GM21515 (cell line): ENCODE results near the gene ADGRL4.
A peak's percentile ranks its signal among the peaks of the same experiment; 100 is the strongest.
"Not testable (repeated sequence)": the region's sequence is repeated elsewhere in the genome, so short reads cannot be mapped to it uniquely, and the experiment has no call there.

ENCODE experiments used
- ATAC-seq: cut with Tn5 transposase; IDR thresholded peaks from one replicate; pipeline ENCODE4 v1.9.1; 2021; ENCODE audit not compliant: unreplicated experiment

Gene ADGRL4

DNA sequence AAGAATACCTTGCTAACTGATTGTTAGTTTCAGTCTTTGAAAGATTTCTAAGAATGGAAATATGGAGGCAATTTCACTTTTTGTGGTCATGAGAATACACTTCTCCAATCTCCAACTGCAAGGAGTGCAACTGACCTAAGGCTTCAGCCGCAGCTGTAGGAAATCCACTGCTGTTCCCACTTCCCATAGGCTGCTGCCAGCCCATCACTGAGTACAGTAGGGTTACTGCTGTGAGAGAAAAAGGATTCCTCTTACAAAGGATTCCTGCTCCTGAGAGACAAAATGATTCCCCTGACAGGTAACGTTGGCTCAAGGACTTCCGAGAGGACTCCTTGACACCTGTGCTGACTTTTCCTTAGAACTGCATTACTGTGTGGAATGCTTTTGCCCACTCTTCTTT, 87.4 kb downstream of the ADGRL4 start:
- ATAC-seq, result no peak

DNA sequence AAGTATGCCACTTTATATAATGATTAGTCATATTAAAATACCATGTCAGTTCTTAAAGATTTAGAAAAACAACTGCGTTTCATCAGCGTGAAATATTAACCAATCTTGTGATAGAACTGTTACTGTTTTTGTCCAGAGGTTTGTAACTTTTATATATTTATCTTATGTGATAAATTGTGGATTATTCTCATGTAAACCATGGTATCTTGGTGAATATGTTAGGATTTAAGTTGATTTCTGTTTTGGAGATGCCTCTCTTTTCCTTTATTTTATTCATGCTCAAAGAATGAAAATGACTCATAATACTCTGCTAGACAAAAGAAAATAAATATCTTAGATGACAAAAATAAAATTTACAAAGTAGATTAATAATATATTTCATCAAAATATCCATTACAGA, 88.4 kb downstream of the ADGRL4 start:
- no peak for ATAC-seq

DNA sequence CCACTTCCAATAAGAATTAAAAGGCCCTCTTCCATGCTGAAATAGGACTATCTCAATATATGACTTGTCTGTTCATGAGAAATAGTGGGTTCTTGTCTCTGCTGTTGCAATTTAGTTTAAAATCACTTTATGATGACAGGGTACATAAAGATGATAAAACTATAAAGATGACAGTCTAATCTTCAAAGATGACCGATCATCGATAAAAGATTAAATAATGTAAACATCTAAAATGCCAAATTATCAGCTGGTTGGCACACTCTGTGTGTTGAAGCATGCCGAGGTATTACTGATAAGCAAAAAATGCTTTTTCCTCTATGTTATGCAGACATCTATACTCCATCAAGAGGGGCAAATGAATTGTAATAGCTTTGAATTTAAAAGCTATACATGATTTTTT, 89.5 kb downstream of the ADGRL4 start:
- ATAC-seq, result no peak

DNA sequence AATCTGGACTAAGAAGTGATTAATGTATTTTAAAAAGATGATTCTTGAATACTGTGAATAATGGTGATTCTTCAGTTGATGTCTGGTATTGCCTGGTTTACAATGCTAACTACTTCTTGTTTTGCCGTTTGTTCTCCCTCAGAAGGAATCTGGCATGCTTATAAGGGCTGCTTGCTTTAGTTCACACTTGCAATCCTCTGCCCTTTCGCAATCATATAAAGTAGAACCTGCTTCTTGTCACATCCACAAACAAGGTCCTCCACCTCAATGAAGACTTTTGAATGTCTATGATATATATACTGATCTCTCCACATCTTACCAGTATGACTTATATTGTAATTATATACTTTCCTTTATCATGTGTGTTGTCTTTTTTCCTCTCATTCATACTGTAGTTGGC, 92.6 kb downstream of the ADGRL4 start:
- ATAC-seq, result no peak

DNA sequence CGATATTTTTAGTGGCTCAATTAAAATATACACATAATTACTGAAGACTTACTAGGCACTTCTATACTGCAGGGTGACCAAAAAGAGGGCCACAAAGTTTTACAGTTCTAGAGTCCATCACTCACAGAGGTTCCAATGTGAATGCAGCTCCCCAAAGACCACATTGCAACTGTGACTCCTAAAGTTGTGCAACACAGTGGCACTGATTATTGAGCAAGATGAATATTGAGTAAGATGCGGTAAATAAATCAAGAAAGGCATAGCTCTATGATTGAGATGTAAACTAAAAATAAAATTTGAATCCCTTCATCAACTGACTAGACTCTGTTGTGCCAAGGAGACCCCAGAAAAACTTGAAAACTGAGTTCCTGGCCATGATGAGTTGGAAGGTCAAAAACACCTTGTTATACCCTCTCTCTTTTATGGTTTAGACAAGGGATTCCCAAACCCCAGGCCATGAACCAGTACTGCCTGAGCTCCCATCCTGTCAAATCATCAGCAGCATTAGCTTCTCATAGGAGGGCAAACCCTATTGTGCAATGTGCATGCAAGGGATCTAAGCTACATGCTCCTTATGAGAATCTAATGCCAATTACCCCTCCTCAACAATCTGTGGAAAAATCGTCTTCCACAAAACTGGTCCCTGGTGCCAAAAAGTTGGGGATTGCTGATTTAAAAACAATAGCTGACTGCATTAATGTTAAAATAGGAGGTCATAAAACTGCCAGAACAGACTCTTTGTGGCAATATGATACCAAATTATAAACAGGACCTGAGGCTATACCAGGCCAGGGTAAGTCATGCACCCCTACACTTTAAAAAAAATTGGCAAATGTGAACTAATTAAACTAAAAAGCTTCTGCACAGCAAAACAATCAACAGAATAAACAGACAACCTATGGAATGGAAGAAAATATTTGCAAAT, 94.3 kb downstream of the ADGRL4 start:
- no peak for ATAC-seq

DNA sequence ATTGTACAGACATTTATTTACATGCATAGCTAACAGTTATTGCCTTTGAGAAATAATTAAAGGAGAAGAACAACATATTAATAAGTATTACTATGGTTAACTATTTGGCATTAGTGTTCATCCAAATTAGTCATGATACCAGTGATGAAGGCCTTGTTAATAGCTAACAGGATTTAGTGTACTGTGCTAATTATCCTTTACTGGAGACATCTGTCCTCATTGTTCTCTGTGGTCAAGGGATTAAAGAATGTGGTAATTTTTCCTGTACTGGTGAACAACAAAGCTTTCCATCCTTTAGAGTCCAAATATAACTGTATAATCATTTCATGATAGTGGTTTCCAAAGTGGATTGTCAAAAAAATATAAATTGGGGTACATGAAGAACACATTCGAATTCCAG, 103.9 kb downstream of the ADGRL4 start:
- no peak for ATAC-seq

DNA sequence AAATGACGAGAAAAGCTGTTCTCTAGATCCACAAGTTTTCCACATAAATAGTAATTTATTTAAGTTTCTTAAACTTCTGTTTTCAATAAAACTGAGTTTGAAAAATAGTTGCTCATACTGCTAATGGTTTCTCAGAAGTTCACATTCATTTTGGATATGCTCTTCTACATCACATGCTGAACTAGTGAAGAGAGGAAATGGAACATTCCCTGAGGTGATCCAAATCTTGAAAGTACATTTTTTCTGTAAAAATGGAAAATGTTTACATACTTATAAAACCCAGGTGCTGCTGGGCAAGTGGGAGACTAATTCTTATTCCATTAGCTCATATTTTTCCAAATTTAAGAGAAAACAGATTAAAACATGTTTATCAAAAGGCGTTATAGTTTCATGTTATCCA, 111.7 kb downstream of the ADGRL4 start:
- no peak for ATAC-seq

DNA sequence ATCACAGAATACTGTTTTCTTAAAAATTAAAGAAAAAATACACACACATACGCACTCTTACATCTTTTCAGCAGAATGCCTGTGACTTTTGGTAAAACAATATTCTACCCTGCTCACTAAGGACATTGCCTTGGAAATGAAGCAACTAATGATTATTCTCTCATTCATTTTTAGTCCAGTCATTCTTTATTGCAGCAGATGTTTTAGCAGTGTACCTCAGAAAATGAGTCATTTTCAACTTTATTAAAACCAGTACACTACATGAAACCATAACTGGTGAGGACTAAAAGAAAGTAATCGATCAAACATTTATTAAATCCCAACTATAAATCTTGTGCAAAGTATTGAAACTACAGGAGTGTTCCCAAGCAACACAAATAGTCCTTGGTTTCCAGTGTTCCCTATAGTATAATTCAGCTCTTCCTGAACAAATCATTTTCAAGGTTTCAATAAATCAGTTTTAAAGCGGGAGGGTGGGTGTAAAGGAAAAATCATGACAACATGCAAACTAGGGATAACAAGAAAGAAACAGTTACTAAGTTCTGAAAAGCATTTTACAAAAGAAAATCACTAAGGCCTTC, 114.2 kb downstream of the ADGRL4 start:
- ATAC-seq, result no peak

DNA sequence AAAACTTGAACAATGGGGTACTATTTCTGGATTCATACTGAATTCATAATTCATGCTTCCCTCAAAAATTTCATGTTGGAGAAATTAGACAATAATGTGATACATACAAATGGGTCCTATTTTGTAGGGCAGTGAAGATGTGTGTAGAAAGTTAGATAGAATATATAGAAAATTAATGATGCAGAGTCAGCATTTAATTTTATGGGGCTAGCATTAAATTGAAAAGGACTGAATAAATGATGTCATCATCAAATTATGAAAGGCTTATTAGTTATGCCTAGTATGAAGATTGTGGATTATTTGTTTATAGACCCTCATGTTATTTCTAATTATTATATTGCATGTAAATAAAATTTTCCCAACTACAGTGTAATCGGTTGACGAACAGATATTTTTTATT, 119.1 kb downstream of the ADGRL4 start:
- no peak for ATAC-seq

DNA sequence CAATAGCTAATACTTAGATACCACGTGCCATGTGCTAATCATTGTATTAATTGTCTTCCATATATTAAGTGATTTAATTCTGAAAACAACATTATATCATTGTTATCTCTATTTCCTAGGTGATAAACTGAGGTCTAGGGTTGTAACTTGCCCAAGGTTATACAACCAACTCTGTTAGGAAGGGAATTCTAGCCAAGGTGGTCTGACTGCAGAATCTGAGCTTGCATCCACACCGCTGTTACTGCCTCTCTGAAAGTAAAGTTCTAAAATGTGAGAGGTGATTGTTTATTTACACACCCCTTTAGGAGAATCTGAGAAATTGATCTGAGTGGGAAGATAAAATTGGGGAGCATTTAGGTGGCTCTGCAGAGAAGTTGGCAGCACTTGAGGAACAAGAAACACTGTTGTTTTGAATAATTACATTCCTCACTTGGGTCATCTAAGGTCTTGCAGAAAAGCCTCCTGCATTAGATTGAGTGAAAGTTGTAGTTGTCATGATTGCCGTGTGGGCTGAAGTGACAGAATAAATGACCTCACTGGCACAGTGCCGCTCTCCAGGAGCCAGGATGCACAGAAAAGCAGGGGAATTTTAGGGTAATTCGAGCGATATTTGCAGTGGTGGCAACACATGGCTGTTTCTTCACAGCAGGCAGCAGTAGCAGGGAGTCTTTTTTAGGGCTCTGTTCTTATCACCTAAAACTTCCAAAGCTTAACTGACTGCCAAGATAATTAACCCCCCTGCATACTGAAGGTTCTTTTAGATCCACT, 121.7 kb downstream of the ADGRL4 start:
- no peak for ATAC-seq

DNA sequence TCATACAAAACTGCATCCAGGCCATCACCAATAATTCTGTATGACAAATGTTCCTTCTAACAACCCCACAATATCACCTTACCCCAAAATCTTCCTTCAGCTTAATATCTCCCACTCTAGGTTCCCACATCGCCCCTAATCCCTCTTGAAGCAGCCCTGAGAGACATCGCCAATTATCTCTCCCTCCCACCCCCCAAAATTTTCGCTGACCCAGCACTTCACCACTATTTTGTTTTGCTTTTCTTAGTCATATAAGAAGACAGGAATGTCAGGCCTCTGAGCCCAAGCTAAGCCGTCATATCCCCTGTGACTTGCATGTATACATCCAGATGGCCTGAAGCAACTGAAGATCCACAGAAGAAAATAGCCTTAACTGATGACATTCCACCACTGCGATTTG, 126.3 kb downstream of the ADGRL4 start:
- ATAC-seq, result no peak

DNA sequence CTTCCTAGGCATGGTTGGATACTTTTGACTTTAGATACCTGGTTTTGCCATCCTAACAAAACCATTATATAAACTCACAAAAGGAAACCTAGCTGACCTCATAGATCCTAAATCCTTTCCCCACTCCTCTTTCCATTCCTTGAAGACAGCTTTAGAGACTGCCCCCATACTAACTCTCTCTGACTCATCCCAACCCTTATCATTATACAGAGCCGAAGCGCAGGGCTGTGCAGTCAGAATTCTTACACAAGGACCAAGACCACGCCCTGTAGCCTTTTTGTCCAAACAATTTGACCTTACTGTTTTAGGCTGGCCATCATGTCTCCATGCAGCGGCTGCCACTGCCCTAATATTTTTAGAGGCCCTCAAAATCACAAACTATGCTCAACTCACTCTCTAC, 130.5 kb downstream of the ADGRL4 start:
- not testable (repeated sequence) for ATAC-seq

DNA sequence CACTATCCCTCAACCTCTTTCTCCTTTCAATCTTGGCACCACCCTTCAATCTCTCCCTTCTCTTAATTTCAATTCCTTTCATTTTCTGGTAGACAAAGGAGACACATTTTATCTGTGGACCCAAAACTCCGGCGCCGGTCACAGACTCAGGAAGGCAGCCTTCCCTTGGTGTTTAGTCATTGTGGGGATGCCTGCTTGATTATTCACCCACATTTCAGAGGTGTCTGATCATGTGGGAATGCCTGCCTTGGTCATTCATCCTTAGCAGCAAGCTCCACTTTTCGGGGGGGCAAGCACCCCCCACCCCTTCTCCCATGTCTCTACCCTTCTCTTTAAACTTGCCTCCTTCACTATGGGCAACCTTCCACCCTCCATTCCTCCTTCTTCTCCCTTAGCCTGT, 133.7 kb downstream of the ADGRL4 start:
- ATAC-seq, result not testable (repeated sequence)

DNA sequence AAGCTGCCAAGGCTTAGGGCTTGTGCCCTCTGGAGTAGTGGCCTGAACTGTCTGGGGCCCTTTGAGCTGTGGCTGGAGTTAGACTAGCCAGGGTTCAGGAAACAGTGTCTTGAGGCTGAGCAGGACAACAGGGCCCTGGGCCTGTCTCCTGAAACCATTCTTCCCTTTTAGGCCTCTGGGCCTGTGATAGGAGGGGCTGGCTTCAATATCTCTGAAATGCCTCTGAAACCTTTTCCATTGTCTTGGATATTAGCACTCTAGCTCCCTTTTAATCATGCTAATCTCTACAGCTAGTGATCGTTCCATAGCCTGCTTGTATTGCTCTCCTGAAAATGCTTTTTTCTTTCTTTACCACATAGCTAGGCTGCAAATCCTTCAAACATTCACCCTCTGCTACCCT, 135.3 kb downstream of the ADGRL4 start:
- ATAC-seq, result no peak

DNA sequence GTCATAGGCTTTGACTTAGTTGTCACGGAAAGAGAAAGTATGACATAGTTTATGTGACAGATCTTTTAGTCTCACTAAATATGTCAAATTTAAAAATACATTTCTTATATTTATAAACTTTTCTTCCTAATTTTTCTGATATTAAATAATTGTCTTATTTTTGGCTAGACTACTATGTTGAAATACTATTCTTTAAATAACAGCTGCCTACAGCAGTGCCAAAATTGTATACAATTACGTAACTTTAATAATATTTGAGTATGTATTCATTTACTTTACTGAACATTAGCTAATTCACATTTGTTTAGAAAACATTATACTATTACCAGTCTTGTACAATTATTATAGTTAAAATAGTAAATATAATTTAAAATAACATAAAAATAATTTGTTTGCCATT, 137.4 kb downstream of the ADGRL4 start:
- ATAC-seq, result no peak

DNA sequence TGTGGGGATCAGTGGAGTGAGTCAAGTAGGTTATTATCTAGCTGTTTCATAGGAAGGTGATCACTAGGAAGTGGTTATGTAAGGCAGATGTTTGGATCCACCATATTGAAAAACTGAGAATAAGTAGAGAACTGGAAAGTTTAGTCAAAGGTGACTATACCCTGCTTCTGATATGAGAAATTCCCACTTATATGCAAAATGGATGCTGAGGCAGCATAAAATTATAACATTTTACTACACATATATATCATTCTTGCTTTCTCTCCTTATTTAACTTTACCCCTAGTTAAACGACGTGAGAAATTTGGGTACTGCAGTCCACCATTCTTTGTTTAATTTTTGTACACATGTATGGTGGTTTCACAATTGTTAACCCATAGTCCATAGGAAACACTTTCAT, 142.4 kb downstream of the ADGRL4 start:
- no peak for ATAC-seq

DNA sequence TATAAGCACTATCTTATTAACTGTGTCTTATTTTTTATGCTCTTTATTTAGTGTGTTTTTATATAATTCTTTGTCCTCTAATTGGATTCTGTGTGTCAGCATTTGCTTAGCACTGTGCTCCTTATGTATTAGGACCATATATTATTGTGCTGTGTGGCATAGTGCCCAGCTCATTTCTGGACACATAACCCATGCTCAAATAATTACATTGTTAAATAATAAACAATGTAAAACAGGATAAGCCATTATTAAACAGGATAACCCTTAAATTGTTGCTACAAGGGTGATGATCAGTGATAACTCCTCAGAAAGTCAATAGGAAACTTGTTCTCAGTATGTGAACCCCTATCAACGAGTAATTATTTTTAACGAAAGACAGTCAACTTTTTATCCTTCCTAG, 150.4 kb downstream of the ADGRL4 start:
- no peak for ATAC-seq

DNA sequence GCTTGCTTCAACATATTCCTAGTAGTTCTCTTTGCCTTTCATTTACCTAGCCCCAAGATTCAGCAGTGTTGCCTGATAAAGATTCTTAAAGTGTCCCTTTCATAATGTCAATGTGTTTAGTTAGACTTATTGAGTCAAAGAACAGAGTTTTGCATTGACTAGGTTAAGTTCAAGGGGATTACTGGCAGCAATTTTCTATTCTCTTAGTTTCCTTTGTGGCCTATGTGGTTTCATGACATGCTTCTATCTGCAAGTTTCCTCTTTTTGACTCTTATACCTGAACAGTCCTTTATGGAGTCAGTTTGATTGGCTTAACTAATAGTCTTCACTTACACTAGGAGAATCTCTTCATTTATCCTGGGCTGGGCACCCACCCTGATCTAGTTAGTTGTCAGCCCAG, 151.3 kb downstream of the ADGRL4 start:
- peak; percentile 96 for ATAC-seq

DNA sequence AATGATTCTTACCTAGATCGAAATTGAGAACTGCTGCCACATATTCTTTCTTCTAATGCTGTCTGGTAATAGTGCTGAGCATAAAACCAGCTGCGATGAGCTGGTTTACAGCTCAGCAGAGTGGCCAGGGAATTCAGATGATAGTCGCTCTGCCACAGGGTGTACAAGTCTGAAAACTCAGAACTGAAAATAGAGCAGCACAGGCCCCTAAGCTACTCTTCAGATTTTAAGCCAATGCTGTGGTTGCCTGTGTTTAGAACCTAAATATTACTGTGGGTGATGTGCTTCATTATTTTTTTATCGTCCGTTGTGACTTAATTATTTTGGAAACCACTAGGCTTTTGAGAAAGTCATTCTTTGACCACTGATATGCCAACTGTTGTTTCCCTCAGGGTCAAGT, 152.0 kb downstream of the ADGRL4 start:
- no peak for ATAC-seq

DNA sequence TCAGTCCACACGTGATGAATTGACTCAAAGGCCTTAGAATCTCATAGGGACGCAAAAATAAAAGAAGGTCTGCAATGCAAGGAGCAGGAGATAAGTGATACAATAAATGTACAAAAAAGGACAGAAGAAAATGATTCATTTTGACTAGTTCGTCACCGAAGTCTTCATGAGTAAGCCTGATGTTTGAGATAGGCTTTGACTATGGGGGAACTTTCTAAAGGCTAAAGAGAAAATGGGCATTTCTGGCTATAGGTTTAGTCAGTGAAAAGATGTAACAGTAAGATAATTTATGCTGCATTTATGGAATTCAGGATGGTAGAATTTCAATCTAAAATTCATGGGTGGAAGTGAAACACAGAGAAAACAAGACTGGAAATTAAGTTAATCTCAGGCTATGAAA, 163.0 kb downstream of the ADGRL4 start:
- no peak for ATAC-seq

DNA sequence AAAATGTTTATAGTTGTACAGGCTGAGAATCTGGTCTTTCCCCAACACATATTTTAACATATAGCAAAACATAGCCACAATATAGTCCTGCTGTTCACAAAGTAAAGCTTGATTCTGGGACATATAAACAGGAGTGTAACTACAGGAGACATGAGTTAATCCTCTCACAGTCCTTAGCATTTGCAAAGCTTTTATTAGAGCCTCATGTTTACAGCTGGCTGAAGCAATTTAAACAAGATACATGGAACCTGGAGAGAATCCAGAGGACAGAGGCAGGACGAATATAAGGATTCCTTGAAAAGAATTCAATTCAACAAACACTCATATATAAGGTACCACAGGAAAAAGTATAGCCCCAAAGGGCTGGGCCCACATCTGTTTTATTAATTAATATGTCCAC, 163.4 kb downstream of the ADGRL4 start:
- ATAC-seq, result no peak
